Suppressor macrophage treated with lipopolysaccharide for 1 hour (primary cell): ENCODE measurements around the gene DDAH2.

Source experiments
- DNase-seq, 3 donors: peaks; one replicate each; pipeline ENCODE4 v3.0.0-alpha.2; 2020 to 2022

DDAH2 gene

GRCh38 chr6:31687860-31688693, 41.0 kb downstream of the DDAH2 start:
- no peak for DNase-seq

DNA sequence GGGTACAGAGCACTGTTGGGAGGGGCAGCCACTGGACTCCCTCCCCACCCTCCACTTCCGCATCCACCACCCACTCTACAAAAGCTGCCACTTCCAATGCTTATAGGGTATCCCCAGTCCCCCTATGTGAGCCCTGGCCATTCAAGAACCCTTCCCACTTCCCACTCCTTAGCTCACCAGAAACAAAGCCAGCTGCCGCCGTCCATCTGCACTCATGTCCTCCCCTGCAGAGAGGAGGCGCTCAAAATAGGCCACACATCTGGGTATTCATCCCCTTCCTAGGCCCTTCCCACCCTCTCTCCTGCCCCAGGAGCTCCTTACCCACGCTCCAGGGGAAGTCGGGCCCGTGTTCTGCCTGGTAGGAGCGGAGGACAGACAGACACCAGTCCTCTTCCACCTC, 41.8 kb downstream of the DDAH2 start:
- no peak for DNase-seq

GRCh38 chr6:31686483-31686882, 42.6 kb downstream of the DDAH2 start:
- no peak for DNase-seq

DNA sequence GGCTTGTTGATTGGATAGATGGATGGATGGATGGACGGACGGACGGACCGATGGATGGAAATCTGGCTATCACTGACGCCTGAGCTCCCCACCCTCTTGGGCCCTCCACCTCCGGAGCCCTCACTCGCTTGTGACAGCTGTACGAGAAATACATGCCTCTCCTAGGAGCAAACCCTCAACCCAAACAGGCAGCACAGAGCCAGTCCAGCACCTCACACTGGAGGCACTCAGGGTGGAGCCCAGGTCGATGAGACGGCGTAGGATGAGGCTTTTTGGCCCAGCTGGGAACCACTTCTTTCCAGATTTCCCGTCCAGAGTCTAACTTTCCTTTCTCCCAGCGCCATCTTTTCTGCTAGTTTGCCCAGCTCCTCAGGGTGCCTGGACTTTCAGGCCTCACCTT, 45.5 kb downstream of the DDAH2 start:
- DNase-seq, result no peak

DNA sequence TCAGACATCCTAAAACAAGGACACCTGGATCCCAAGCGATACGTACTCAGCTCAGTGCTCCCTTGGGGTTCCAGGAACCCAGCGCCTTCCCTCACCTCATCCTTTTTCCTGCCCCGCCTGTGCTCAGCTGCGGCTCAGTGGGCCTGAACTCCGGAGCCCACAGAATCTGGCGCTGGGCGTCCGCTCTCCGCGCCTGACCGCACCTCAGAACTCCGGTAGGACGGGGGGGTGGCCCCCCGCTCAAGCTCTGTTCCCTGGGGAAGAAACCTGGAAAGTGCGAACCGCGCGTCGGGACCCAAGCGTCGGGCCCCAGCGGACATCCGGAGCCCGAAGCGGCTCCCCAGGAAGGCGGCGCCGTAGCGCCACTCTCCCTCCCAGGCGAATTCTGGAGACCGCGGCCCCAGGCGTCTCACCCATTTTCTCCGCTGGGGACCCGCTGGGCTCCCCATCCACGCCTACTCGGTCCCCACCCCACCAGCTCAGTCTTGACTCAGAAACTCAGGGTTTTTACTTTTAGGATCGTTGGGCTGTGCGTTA, 47.9 kb downstream of the DDAH2 start:
- DNase-seq, result peak; percentile 58 to 83 (median 72)

GRCh38 chr6:31680226-31681134, 48.6 kb downstream of the DDAH2 start, which contains the start of gene LY6G5C:
TSS of gene LY6G5C (minus strand) at chr6:31681067. CDS start at chr6:31680373, 694 bp downstream.
- DNase-seq, result peak; percentile 83 to 86 (median 84)

DNA sequence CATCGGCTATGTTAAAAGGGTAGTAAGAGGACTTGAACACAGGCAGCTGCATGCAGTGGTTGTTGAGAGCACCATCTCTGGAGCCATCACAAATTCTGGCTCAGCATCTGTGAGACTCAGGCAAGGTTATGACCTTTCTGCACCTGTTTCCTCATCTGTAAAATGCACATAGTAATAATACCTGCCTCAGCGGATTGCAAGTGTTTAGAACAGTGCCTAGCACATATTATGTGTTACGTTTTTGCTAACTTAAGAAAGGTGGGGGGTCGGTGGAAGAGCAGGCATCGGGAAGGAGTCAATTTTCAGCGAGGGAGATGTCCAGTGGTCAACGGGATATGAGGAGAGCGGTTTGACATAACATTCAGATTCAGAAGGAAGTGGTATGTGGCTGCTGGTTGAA, 51.1 kb downstream of the DDAH2 start:
- DNase-seq, result no peak
